Endothelial cell of umbilical vein (primary cell): Measurements from ENCODE around the gene VWA8.

Experiments used
- EZH2 ChIP-seq: IDR thresholded peaks from 2 replicates; pipeline ENCODE4 v1.6.1; 2012; ENCODE audit warnings: borderline replicate concordance, low read depth, mild to moderate bottlenecking, moderate library complexity, low read length, inconsistent platforms; ENCODE audit not compliant: severe bottlenecking
- FOS ChIP-seq: IDR thresholded peaks from 2 replicates; pipeline ENCODE4 v1.6.1; 2011; ENCODE audit warnings: mild to moderate bottlenecking, low read length, moderate library complexity, borderline replicate concordance; ENCODE audit not compliant: insufficient read depth
- GATA2 ChIP-seq: IDR thresholded peaks from 2 replicates; pipeline ENCODE4 v1.7.0; 2011; ENCODE audit warnings: low read depth, mild to moderate bottlenecking, moderate library complexity, mixed read lengths, low read length; ENCODE audit not compliant: insufficient read length, insufficient read depth
- MYC ChIP-seq: IDR thresholded peaks from one replicate; pipeline ENCODE4 v1.6.1; 2011; ENCODE audit warnings: mild to moderate bottlenecking, low read depth, low read length
- POLR2A ChIP-seq: IDR thresholded peaks from 2 replicates; pipeline ENCODE4 v1.6.1; 2012; ENCODE audit warnings: low read depth, mild to moderate bottlenecking, control low read depth, low read length
- POLR2AphosphoS5 ChIP-seq: IDR thresholded peaks from 2 replicates; pipeline ENCODE4 v1.6.1; 2012; ENCODE audit warnings: low read depth, mild to moderate bottlenecking, control low read depth, low read length, moderate library complexity; ENCODE audit not compliant: insufficient read depth
- TF ChIP-seq, protein P1 (sequence below), 2 donors: IDR thresholded peaks; 1 replicate in 1 of 2; 2 replicates in 1 of 2; pipeline ENCODE4 v1.5.1; 2011; ENCODE audit warnings: low read length in 2 of 2, mild to moderate bottlenecking in 2 of 2, moderate library complexity in 2 of 2, control low read depth in 1 of 2, inconsistent platforms in 1 of 2, low read depth in 1 of 2; ENCODE audit not compliant: insufficient read depth in 1 of 2; ENCODE audit errors: extremely low read depth in 1 of 2
- TF ChIP-seq, protein P2 (sequence below): IDR thresholded peaks from 2 replicates; pipeline ENCODE4 v1.6.1; 2011; ENCODE audit not compliant: insufficient read depth, insufficient read length

DNA sequence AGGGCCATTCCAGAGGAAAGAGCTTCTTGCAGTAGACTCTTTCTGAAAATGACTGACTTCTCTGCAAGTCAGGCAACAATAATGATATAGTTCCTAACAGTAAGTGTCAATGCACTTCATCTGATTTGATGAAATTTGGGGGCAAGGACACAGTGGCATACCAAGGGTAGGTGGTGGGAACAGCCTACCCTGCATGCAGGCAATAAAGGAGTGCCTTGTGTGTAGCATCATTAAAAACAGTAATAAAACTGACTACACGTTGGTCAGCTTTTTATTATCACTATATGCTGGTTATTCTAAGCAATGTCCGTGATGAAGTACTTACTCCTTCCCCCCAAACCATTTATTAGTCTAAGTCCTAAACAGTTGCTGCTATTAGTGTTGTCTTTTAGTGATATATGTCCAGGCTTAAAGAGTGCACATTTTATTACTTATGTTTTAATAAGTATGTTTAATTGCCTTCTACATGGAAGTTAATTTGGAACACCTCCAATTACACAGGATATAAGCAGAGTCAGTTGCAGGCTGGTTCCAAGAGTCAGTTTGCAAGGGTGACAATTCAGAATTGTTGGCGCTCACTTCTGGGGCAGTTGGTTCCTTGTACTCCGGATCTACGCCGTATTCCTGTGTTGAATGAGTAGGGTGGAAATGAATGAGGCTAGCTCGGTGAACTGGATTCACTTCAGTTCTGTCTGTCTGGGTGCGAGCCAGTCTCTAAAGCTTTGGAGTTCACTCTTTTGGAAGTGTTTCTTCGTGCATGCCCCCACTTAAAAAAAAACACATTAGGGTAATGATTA is 419.6 kb downstream of the VWA8 start:
- TF ChIP-seq, protein P1, sequence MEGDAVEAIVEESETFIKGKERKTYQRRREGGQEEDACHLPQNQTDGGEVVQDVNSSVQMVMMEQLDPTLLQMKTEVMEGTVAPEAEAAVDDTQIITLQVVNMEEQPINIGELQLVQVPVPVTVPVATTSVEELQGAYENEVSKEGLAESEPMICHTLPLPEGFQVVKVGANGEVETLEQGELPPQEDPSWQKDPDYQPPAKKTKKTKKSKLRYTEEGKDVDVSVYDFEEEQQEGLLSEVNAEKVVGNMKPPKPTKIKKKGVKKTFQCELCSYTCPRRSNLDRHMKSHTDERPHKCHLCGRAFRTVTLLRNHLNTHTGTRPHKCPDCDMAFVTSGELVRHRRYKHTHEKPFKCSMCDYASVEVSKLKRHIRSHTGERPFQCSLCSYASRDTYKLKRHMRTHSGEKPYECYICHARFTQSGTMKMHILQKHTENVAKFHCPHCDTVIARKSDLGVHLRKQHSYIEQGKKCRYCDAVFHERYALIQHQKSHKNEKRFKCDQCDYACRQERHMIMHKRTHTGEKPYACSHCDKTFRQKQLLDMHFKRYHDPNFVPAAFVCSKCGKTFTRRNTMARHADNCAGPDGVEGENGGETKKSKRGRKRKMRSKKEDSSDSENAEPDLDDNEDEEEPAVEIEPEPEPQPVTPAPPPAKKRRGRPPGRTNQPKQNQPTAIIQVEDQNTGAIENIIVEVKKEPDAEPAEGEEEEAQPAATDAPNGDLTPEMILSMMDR (IDR thresholded peaks at IDR 0.05; ENCODE audit: extremely low read depth in 1 of 2, insufficient read depth in 1 of 2, low read depth in 1 of 2, low read length in 2 of 2): no peak
- TF ChIP-seq POLR2AphosphoS5: no peak
- TF ChIP-seq EZH2: no peak
- TF ChIP-seq, protein P2, sequence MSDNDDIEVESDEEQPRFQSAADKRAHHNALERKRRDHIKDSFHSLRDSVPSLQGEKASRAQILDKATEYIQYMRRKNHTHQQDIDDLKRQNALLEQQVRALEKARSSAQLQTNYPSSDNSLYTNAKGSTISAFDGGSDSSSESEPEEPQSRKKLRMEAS: no peak
- no peak for TF ChIP-seq POLR2A
- TF ChIP-seq MYC: no peak
- TF ChIP-seq FOS: no peak
- TF ChIP-seq GATA2: no peak
